GM11168 (cell line): ENCODE data around the gene SREBF1.

ENCODE experiments used
- in situ Hi-C: fragments of 300-500 bp; cut with MboI; formaldehyde crosslinking; loops from one replicate; pipeline ENCODE4 v1.12.0; 2022; ENCODE audit warnings: low sequenced_read_pairs; ENCODE audit not compliant: unreplicated experiment

The SREBF1 gene

DNA sequence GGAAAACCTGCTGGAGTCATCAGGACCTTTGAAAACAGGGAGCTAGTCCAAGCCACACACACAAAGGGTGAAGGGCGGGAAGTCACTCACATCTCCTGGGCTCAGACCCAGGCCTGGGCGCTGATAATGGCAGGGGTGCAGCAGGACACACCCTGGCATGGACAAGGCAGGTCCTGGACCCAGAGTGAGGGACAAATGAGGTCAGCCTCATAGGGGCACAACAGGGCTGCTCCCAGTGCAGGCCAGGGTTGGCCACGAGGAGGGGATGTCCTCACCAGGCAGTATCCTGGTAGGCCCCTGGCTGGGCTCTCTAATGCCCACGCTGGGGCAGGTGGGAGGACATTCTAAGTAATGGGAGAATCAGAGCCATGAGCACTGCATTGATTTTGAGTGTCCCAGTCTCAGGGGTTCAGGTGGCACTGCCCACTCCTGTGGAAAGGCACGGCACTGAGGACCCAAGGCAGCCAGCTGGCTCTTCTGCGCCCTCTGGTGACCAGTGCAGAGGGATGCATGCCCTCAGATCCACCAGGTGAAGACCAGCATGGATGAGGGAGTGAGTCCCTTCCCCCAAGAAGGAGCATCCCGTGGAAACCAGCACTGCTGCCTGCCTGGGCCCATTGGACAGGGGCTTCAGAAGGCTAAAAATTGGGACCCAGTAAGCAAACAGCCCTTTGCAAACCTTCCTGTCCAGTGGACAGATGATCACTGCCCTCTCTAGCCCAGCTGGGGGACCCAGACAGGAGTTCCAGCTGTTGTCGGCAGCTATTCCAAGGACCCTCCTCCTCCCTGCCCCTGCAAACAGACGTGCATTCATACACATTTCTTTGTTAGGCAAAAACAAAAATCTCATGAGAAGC is 23.4 kb upstream of the SREBF1 start:
- in situ Hi-C loops = loop anchor here (5.0 kb wide), 2 partner anchors 53 to 178 kb away; partner anchors contain the start of gene RAI1

- in situ Hi-C loops = loop anchor here (5.0 kb wide), 2 partner anchors 50 to 175 kb away; partner anchors contain the start of gene RAI1
These were observed 20.7 kb upstream of the SREBF1 start for GRCh38 chr17:17857496-17857895.

- in situ Hi-C loops = loop anchor here (5.0 kb wide), 2 partner anchors 49 to 174 kb away; partner anchors contain the start of gene RAI1
These were observed 19.6 kb upstream of the SREBF1 start for GRCh38 chr17:17856386-17856785.

DNA sequence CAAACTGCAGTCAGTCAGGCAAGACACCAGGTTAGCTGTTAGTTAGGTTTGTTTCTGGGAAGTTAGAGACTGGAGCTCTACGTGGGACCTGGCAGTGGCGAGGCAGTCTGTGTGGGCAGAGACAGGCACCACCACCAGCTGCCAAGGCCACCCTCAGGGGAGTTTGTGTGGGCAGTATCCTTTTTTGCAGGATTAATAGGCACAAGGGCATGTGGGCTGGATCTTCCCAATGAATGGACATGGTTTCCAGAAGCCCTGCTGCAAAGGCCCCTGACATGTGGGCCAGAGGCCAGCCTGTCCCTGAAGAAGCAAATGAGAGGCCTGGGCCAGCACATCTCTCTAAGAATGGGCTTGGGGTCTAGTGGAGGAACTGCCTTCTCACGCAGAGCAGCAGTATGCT is 19.2 kb upstream of the SREBF1 start:
- in situ Hi-C loops = loop anchor here (5.0 kb wide), 2 partner anchors 49 to 174 kb away; partner anchors contain the start of gene RAI1

- in situ Hi-C loops = no loop called here
These were observed 17.1 kb upstream of the SREBF1 start for GRCh38 chr17:17853811-17854447.

GRCh38 chr17:17852930-17853329 is 16.1 kb upstream of the SREBF1 start:
- in situ Hi-C loops = no loop called here

GRCh38 chr17:17851103-17852002 is 14.6 kb upstream of the SREBF1 start:
- in situ Hi-C loops = no loop called here

- in situ Hi-C loops = no loop called here
These were observed 13.1 kb upstream of the SREBF1 start for GRCh38 chr17:17849845-17850373.

DNA sequence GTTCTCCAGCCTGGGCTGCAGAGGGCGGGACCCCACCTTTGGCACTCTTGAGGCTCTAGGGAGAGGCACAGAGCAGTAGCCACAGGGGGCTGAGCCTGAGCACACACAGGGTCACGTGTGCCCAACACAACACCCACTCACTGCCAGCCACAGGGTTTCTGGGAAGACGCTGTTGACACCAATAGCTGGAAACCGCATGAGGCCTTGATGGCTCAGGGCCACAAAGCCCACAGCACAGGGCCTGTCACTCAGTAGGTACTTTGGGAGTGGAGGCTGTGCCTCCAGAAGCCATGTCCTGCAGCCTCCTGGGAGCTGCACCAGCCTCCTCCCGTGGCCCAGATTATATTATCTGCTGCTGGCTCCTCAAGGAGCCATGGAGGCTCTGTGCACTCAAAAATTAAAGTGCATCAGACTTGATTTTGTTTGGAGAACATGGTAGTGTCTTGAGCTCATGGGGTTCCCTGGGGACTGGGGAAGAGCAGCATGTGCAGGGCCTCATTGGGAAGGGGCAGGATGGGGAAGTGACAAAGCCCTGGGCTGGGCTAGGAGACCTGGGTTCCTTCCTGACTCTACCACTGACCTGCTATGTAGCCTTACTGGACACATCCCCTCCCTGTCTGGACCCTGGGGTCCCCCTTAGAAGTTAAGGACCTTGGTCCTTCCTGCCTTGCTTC is 12.5 kb upstream of the SREBF1 start:
- in situ Hi-C loops = no loop called here

DNA sequence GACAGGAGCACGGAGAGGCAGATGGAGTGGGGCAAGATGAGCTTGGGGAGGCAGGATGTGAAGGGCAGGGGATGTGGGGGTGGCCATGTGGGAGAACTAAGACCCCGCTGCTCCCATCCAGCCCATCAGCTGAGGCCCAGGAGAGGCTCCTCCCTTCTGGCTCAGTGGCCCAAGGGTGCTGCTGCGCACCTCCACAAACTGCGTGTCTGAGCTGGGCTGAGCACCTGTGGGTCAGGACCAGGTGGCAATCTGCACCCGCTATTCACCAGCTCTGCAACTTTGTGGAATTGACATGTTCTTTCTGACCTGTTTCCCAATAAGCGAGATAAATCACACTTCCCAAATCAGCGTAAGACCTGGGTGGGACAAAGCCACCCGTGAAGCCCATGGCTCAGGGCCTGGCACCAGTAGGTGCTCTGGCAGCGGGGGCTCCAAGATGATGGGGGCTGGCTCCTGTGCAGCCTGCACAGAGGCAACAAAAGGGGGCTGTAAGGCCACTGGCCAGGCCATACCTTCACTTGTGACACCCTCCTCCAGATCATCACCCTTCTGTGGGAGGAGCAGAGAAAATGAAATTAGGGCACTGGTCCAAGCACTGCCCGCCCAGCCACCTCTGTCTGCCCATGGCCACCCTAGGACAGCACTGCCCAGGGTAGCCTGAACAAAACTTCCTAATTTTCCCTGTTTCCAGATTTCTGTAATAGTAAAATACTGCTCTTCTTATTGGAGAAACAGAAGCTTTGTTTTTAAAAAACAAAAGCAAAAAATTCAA is 11.7 kb upstream of the SREBF1 start:
- in situ Hi-C loops = no loop called here

- in situ Hi-C loops = no loop called here
These were observed 10.9 kb upstream of the SREBF1 start for GRCh38 chr17:17847726-17848125.

DNA sequence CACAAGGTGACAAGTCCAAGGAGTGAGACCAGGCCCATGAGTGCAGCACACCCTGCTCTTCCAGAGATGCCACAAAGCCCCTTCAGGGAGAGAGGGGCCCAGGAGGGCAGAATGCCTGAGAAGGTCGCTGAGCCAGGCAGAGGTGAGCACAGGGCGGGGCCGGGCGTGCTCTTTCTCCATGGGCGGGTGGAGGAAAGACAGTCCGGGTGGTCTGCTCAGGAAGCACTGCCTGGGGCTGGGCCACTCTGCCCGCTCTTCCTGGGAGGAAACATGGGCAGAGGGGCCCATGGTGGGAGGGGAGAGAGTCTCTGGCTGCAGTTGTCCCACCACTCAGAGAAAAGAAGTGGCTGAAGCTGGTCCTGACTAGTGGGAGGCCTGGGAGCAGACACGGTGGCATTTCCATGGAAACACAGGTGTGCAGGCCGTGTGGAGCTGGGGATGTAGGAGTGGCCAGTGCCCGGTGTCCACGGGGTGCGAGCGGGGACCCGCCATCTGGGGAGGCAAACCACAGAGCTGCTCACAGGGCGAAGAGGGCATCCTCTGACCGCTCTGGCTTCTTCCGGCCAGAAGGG is 10.4 kb upstream of the SREBF1 start:
- in situ Hi-C loops = no loop called here

DNA sequence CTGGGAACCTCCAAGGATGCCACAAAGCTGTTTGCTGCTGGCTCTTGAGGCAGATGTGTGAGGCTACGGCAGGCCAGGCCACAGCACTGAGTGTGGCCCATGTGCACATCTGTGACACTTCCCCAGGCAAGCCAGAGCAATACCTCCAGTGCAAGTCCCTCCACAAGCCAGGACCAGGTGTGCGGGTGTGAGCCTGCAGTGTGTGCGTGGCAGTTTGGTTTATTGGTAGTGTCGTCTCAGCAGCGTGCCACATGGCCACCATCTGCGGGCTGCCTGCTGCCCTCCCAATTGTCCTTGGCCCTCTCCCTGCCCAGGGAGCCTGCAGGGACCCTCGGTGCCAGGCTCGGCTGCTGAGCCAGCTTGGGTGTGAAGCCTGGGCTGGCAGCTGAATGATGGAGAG is 9.9 kb upstream of the SREBF1 start:
- in situ Hi-C loops = no loop called here

GRCh38 chr17:17846003-17846402 is 9.2 kb upstream of the SREBF1 start:
- in situ Hi-C loops = no loop called here

- in situ Hi-C loops = no loop called here
These were observed 8.4 kb upstream of the SREBF1 start for GRCh38 chr17:17845046-17845775.

GRCh38 chr17:17844500-17844899 is 7.7 kb upstream of the SREBF1 start:
- in situ Hi-C loops = no loop called here

GRCh38 chr17:17844079-17844478 is 7.3 kb upstream of the SREBF1 start:
- in situ Hi-C loops = no loop called here

GRCh38 chr17:17843096-17843495 is 6.3 kb upstream of the SREBF1 start:
- in situ Hi-C loops = no loop called here
